Right atrium auricular region (tissue), 2 donors: ENCODE measurements around the gene DHRS3. TPM values are rescaled to one million over a fixed set of nuclear protein-coding genes. Genes with fewer than 3 reads are reported as not detected.
A peak's percentile ranks its signal among the peaks of the same experiment; 100 is the strongest.
"Not testable (repeated sequence)": the region's sequence is repeated elsewhere in the genome, so short reads cannot be mapped to it uniquely, and the experiment has no call there.

ENCODE experiments used
- DNase-seq: peaks from one replicate; pipeline ENCODE4 v3.0.0-alpha.2; 2019; ENCODE audit warnings: low spot score
- H3K27ac ChIP-seq, 2 donors: fragments of 200-600 bp; sonication (generic); 1 replicate in 1 of 2; 2 replicates in 1 of 2; pipeline ENCODE4 v1.5.1; 2016 to 2019
- H3K27me3 ChIP-seq, 2 donors: fragments of 200-600 bp; sonication (generic); one replicate each; pipeline versions ENCODE4 v1.5.1 to v1.6.0; 2017 to 2019
- H3K36me3 ChIP-seq: fragments of 200-600 bp; sonication (generic); one replicate; pipeline ENCODE4 v1.5.1; 2016
- H3K4me1 ChIP-seq, 2 donors: fragments of 200-600 bp; sonication (generic); one replicate each; pipeline versions ENCODE4 v1.5.1 to v1.6.0; 2017 to 2019
- H3K4me3 ChIP-seq, 2 donors: fragments of 200-600 bp; sonication (generic); 1 replicate in 1 of 2; 2 replicates in 1 of 2; pipeline ENCODE4 v1.5.1; 2017 to 2019; ENCODE audit warnings: mild to moderate bottlenecking in 1 of 2, moderate library complexity in 1 of 2
- H3K9me3 ChIP-seq, 2 donors: fragments of 200-600 bp; sonication (generic); one replicate each; pipeline ENCODE4 v1.5.1; 2019
- total RNA-seq, 2 donors: library from RNA; depleted of rRNA; stranded (reverse); fragments of >200 nt; gene quantifications; one replicate each; pipeline ENCODE4 v1.1.0, GENCODE V29; 2016
- TF ChIP-seq, protein P1 (sequence below), 2 donors: fragments of 200-600 bp; sonication (generic); IDR thresholded peaks; one replicate each; pipeline ENCODE4 v1.5.1; 2019; ENCODE audit warnings: antibody characterized with exemption in 2 of 2

DHRS3 gene
- total RNA-seq, 2 donors from 2014 or later, result 50.4 to 78.9 TPM

DNA sequence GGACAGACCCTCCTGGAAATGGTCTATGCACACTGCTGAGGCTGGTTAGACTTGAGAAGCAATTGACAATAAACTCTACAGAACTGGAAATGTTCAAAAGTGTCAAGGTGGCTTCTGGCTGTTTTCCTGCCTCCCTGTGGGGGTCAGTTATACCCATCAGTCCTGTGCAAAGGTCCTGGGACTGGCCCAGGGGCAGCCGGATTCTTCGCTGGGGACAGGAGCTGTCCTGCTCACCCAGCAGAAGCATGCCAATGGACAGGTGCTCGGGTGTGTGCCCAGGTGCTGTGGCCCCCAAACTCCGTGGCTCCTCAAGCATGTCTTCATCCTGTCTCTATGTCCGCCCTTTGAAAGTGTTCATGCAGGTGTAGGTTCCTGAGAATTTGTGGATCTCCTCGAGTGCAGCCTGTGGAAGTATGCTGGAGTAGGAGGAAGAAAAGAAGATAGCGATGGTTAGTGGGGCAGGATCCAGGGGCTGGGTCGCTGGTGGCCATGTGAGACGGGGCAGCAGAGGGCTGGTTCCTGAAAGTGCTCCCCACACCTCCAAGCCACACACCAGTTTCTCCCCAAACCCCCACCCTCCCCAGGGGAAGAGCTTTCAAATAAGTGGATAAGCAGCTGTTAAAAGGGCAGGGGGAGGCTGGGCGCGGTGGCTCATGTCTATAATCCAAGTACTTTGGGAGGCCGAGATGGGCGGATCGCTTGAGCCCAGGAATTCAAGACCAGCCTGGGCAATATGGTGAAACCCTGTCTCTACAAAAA, 49.8 kb downstream of the DHRS3 start:
- H3K36me3 ChIP-seq, result peaks cover 28% of the 10 kb centered on the region
- H3K27ac ChIP-seq, result no peak overlapping the region
- no peaks in the 10 kb centered on the region for H3K27me3 ChIP-seq
- peaks cover 0 to 5% of the 10 kb centered on the region in 2 donors for H3K9me3 ChIP-seq
- H3K4me3 ChIP-seq, result no peak overlapping the region
- DNase-seq, result no peak
- TF ChIP-seq, protein P1, sequence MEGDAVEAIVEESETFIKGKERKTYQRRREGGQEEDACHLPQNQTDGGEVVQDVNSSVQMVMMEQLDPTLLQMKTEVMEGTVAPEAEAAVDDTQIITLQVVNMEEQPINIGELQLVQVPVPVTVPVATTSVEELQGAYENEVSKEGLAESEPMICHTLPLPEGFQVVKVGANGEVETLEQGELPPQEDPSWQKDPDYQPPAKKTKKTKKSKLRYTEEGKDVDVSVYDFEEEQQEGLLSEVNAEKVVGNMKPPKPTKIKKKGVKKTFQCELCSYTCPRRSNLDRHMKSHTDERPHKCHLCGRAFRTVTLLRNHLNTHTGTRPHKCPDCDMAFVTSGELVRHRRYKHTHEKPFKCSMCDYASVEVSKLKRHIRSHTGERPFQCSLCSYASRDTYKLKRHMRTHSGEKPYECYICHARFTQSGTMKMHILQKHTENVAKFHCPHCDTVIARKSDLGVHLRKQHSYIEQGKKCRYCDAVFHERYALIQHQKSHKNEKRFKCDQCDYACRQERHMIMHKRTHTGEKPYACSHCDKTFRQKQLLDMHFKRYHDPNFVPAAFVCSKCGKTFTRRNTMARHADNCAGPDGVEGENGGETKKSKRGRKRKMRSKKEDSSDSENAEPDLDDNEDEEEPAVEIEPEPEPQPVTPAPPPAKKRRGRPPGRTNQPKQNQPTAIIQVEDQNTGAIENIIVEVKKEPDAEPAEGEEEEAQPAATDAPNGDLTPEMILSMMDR (IDR thresholded peaks at IDR 0.05), result no peak
- H3K4me1 ChIP-seq, result peaks cover 0 to 19% of the 10 kb centered on the region in 2 donors

DNA sequence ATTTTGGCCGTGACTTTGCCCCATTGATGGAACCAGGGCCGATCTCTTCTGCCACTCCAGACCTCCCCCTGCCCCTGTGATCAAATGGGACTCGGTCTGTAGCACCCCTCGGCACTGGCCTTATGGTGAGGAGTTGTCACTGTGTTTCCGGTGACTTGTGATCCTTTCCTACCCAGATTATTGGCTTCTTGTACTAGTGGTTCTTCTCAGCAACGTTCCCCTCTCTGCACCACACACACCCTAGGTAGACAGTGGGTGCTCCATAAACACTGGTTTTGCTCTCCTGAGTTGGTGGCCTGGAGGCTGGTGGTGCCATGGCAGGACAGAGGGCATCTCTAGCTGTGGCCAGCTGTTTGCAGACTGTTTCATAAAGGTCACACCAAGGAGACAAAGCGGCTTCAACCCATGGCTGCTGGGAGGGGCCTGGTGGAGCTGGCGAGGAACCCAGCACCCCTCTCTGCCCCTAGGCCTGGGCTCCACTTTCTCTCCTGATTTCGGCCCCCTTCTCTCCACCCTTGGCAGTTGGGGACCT, 50.7 kb downstream of the DHRS3 start:
- Histone ChIP-seq H3K9me3 (peaks cover 0 to 13% of the 10 kb centered on the region in 2 donors), H3K4me1 (peaks cover 0 to 12% of the 10 kb centered on the region in 2 donors), H3K27ac (no peak overlapping the region), H3K27me3 (no peaks in the 10 kb centered on the region), H3K36me3 (peaks cover 24% of the 10 kb centered on the region), H3K4me3 (no peak overlapping the region)
- DNase-seq, result no peak
- TF ChIP-seq, protein P1 (IDR thresholded peaks at IDR 0.05), result no peak

DNA sequence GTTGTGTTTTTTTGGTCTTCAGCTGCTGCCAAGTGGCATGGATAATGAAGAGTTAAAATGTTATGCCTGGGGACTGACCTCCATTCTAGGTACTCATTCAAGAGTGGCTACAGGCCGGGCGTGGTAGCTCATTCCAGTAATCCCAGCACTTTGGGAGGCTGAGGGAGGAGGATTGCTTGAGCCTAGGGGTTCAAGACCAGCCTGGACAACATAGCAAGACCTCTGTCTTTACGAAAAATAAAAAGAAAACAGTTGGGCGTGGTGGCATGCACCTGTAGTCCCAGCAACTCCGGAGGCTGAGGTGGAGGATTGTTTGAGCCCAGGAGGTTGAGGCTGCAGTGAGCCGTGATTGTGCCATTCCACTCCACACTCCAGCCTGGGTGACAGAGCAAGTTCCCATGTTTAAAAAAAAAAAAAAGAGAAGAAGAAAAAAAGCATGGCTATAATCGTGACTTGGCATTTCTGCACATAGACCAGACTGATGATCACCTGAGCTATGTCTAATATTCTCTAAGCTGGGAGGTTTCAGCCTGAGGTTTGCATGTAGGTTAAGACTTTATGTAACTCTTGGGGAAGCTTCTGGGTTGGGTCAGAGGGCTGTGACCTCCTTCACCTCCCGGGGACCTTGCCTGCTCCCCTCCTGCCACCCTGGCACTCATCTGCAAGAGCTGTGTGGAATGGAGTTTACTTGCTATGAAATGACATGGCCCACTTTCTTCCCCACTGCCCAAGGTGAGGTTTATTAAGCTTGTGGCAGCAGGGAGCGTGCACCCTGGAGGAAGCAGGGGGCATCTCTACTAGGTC, 51.3 kb downstream of the DHRS3 start:
- Histone ChIP-seq H3K27me3 (no peaks in the 10 kb centered on the region), H3K4me1 (peaks cover 0 to 12% of the 10 kb centered on the region in 2 donors), H3K27ac (no peak overlapping the region), H3K9me3 (peaks cover 0 to 14% of the 10 kb centered on the region in 2 donors), H3K4me3 (no peak overlapping the region), H3K36me3 (peaks cover 17% of the 10 kb centered on the region)
- DNase-seq, result no peak
- TF ChIP-seq, protein P1 (IDR thresholded peaks at IDR 0.05), result no peak

DNA sequence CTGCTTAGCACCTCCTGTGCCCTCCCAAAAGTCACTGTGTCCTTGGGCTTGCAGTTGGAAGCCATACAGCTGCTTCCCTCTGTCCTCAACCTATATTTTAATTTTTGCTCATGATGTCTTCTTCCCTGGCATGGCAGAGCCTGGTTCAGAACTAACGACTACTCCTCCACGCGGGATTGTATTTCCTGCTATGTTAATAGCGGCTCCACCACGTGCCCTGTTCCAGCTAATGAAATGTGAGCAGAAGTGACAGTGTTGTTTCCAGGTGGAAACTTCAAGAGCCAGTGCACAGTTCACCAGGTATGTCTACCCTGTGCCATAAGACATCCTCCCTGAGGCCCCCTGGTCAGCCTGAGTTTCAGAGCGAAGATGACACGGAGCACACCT, 52.1 kb downstream of the DHRS3 start:
- no peak overlapping the region for H3K4me3 ChIP-seq
- peaks cover 0 to 12% of the 10 kb centered on the region in 2 donors for H3K4me1 ChIP-seq
- H3K27ac ChIP-seq, result no peak overlapping the region
- DNase-seq, result no peak
- H3K9me3 ChIP-seq, result peaks cover 0 to 14% of the 10 kb centered on the region in 2 donors
- H3K27me3 ChIP-seq, result no peaks in the 10 kb centered on the region
- TF ChIP-seq, protein P1 (IDR thresholded peaks at IDR 0.05), result no peak
- H3K36me3 ChIP-seq, result peaks cover 10% of the 10 kb centered on the region

DNA sequence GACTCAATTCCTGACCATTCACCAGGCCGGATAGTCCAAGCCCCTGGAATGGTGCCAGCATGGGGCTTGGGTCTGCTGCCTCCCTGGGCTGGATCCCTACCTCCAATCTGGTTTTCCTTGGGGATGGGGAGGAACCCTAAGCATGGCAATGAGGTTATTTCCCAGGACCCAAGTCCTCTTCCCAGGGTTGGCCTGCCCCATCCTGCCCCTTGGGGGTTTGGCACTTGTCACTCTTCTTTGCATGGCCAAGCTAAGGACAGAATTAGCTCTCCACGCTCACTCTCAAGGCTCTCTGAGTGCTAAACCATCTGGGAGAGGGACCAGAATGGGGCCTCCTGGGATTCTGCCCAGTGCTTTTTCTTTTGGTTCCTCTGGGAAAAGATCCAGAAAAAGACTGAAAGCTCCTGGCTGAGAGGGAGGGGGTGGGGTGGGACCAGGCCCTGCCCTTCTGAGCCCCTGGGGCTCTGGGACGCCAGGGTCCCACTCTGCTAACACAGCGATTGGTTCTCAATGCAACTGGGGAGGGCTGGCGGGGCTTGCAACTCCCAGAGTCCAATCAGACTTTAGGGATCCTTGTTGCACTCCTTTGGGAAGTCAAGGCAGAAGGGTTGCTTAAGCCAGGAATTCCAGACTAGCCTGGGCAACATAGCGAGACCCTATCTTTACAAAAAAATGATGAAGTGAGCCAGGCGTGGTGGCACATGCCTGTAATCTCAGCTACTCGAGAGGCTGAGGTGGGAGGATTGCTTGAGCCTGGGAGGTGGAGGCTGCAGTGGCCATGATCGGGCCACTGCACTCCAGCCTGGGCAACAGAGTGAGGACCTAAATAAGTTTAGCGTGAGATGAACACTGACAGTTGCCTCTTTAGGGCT, 52.7 kb downstream of the DHRS3 start:
- Histone ChIP-seq H3K36me3 (peaks cover 6% of the 10 kb centered on the region), H3K4me3 (no peak overlapping the region), H3K9me3 (peaks cover 0 to 14% of the 10 kb centered on the region in 2 donors), H3K27me3 (no peaks in the 10 kb centered on the region), H3K4me1 (peaks cover 0 to 12% of the 10 kb centered on the region in 2 donors), H3K27ac (peak overlapping the region; percentile 26 to 34)
- no peak for DNase-seq
- TF ChIP-seq, protein P1 (IDR thresholded peaks at IDR 0.05), result no peak

DNA sequence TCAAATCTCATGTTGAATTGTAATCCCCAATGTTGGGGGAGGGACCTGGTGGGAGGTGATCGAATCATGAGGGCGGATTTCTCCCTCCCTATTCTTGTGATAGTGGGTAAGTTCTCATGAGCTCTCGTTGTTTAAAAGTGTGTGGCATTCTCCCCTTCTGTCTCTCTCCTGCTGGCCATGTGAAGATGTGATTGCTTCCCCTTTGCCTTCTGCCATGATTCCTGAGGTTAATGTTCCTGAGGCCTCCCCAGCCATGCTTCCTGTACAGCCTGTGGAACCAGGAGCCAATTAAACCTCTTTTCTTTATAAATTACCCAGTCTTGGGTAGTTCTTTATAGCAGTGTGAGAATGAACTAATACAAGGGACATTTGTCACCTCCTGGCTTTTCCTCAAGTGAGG, 53.8 kb downstream of the DHRS3 start:
- DNase-seq, H3K27me3 ChIP-seq, H3K27ac ChIP-seq: not testable (repeated sequence)

More for the DNA sequence above, 53.8 kb downstream of the DHRS3 start:
- not testable (repeated sequence) for H3K4me3 ChIP-seq, H3K36me3 ChIP-seq
- peaks cover 0 to 12% of the 10 kb centered on the region in 2 donors for H3K4me1 ChIP-seq
- H3K9me3 ChIP-seq, result peaks cover 0 to 14% of the 10 kb centered on the region in 2 donors
